Adrenal gland (tissue), 5 donors: ENCODE results near the gene NACC2.

Experiments
- POLR2A ChIP-seq, 2 donors: fragments of 450-650 bp; IDR thresholded peaks; one replicate each; pipeline ENCODE4 v1.6.1; 2017; ENCODE audit warnings: antibody characterized with exemption in 2 of 2, mild to moderate bottlenecking in 2 of 2, moderate library complexity in 1 of 2
- TF ChIP-seq, protein P1 (sequence below), 6 experiments: fragments of 450-650 bp in 4 of 6; fragments of 200-600 bp in 2 of 6; sonication (generic) in 1 of 6; IDR thresholded peaks; 1 replicate in 5 of 6; 2 replicates in 1 of 6; pipeline versions ENCODE4 v1.5.1 to v1.8.0; 2016 to 2021; ENCODE audit warnings: antibody characterized with exemption in 6 of 6, mild to moderate bottlenecking in 2 of 6, moderate library complexity in 1 of 6
- donor health status: DM: no; HTN: no; CAD: no.

- TF ChIP-seq, protein P1, sequence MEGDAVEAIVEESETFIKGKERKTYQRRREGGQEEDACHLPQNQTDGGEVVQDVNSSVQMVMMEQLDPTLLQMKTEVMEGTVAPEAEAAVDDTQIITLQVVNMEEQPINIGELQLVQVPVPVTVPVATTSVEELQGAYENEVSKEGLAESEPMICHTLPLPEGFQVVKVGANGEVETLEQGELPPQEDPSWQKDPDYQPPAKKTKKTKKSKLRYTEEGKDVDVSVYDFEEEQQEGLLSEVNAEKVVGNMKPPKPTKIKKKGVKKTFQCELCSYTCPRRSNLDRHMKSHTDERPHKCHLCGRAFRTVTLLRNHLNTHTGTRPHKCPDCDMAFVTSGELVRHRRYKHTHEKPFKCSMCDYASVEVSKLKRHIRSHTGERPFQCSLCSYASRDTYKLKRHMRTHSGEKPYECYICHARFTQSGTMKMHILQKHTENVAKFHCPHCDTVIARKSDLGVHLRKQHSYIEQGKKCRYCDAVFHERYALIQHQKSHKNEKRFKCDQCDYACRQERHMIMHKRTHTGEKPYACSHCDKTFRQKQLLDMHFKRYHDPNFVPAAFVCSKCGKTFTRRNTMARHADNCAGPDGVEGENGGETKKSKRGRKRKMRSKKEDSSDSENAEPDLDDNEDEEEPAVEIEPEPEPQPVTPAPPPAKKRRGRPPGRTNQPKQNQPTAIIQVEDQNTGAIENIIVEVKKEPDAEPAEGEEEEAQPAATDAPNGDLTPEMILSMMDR (IDR thresholded peaks at IDR 0.05): peak in 3 of 6 experiments; percentile 15 to 48 (median 27)
- no peak for TF ChIP-seq POLR2A (IDR thresholded peaks at IDR 0.05)
Measured at GRCh38 chr9:136133191-136133958, 38.3 kb upstream of the NACC2 start.
